GM23338 (cell line): ENCODE data around the gene RASIP1. TPM values are rescaled to one million over a fixed set of nuclear protein-coding genes. Genes with fewer than 3 reads are reported as not detected.

Source experiments
- CTCF ChIP-seq, 2 experiments: fragments of 200-600 bp in 1 of 2; sonication (generic) in 1 of 2; conservative IDR thresholded peaks; 2 replicates each; pipeline versions ENCODE4 v1.5.1 to v1.6.1; 2016 to 2017; ENCODE audit warnings: antibody characterized with exemption in 2 of 2, low read depth in 2 of 2, mild to moderate bottlenecking in 2 of 2, moderate library complexity in 1 of 2
- ETS1 ChIP-seq: IDR thresholded peaks from 2 replicates; pipeline ENCODE4 v1.6.1; 2016; ENCODE audit warnings: antibody characterized with exemption
- ZNF114 ChIP-seq: fragments of 250-450 bp; sonication (Bioruptor Pico); IDR thresholded peaks from 2 replicates; pipeline ENCODE4 v1.5.0; 2020; ENCODE audit warnings: mild to moderate bottlenecking, moderate library complexity
- ZNF462 ChIP-seq: fragments of 250-450 bp; sonication (Bioruptor Pico); IDR thresholded peaks from 2 replicates; pipeline ENCODE4 v1.5.0; 2020; ENCODE audit warnings: mild to moderate bottlenecking, moderate library complexity
- polyA plus RNA-seq: library from polyadenylated mRNA; unstranded; fragments of >200 nt; fragmentation: Nextera tagmentation; extraction: Ambion mirVana; gene quantifications from 2 replicates; pipeline ENCODE4 v1.2.1, GENCODE V29; 2016
- total RNA-seq: library from RNA; depleted of rRNA; stranded (reverse); fragments of >200 nt; shearing (Covaris generic); gene quantifications from 2 replicates; pipeline ENCODE4 v1.2.3, GENCODE V29; 2014

The RASIP1 gene
- total and polyA plus RNA-seq, 2 experiments from 2014 or later: 9.2 to 14.8 TPM

- TF ChIP-seq ZNF462 (CRISPR knock-in tag) (no peak), CTCF (conservative IDR thresholded peaks at IDR 0.05; ENCODE audit: low read depth in 2 of 2) (no peak), ETS1 (no peak), ZNF114 (CRISPR knock-in tag) (no peak)
Observed at GRCh38 chr19:48755084-48755641, 14.8 kb upstream of the RASIP1 start, which contains the start of gene FGF21 (continued).
